PC-9 (cell line): ENCODE measurements around the gene BTBD16. TPM values are rescaled to one million over a fixed set of nuclear protein-coding genes. Genes with fewer than 3 reads are reported as not detected.

Experiments used
- BruUV-seq: library from RNA; stranded (reverse); fragments of 400-500 nt; replicated peaks from 2 replicates; lab custom pipeline; 2021; lab: Mats Ljungman, UMichigan
- CTCF ChIA-PET: fragments of 300-600 bp; sonication (Branson Sonifier 250); formaldehyde crosslinking; loops from one replicate; lab custom pipeline; 2022; ENCODE audit warnings: antibody characterized with exemption; lab: Charles Lee
- POLR2A ChIA-PET: fragments of 300-600 bp; sonication (Branson Sonifier 250); formaldehyde crosslinking; loops from one replicate; lab custom pipeline; 2022; ENCODE audit warnings: antibody characterized with exemption; ENCODE audit not compliant: unreplicated experiment; lab: Charles Lee
- DNase-seq, 2 experiments: peaks; one replicate each; pipeline versions ENCODE4 v3.0.0 to v3.0.0-alpha.2; 2015 to 2022; ENCODE audit warnings: mixed read lengths in 1 of 2
- H2AFZ ChIP-seq: fragments of 200-600 bp; sonication (generic); 2 replicates; pipeline ENCODE4 v1.8.1; 2017; ENCODE audit warnings: antibody characterized with exemption
- H3F3A ChIP-seq: fragments of 200-600 bp; sonication (generic); 2 replicates; pipeline ENCODE4 v1.8.1; 2017; ENCODE audit warnings: antibody characterized with exemption, mild to moderate bottlenecking, low read depth; ENCODE audit not compliant: insufficient read depth
- H3K27ac ChIP-seq: fragments of 200-600 bp; sonication (generic); 2 replicates; pipeline ENCODE4 v1.6.1; 2016; ENCODE audit warnings: mixed run types
- H3K27me3 ChIP-seq: fragments of 200-600 bp; sonication (generic); 2 replicates; pipeline ENCODE4 v1.6.1; 2016; ENCODE audit warnings: low read depth, mixed run types; ENCODE audit not compliant: insufficient read depth
- H3K36me3 ChIP-seq: fragments of 200-600 bp; sonication (generic); 2 replicates; pipeline ENCODE4 v1.6.1; 2016; ENCODE audit warnings: low read depth, mixed run types
- H3K4me1 ChIP-seq: fragments of 200-600 bp; sonication (generic); replicated peaks from 2 replicates; pipeline ENCODE4 v1.6.1; 2016; ENCODE audit warnings: mixed run types; ENCODE audit not compliant: insufficient read depth
- H3K4me2 ChIP-seq: fragments of 200-600 bp; sonication (generic); 2 replicates; pipeline ENCODE4 v1.6.1; 2017; ENCODE audit warnings: mixed run types
- H3K4me3 ChIP-seq: fragments of 200-600 bp; sonication (generic); 2 replicates; pipeline ENCODE4 v1.6.1; 2016; ENCODE audit warnings: mixed run types
- H3K79me2 ChIP-seq: fragments of 200-600 bp; sonication (generic); 2 replicates; pipeline ENCODE4 v1.6.1; 2017; ENCODE audit warnings: low read depth, mixed run types
- H3K9me2 ChIP-seq: fragments of 200-600 bp; sonication (generic); 2 replicates; pipeline ENCODE4 v1.8.1; 2017; ENCODE audit warnings: mild to moderate bottlenecking; ENCODE audit not compliant: insufficient read depth
- H3K9me3 ChIP-seq: fragments of 200-600 bp; sonication (generic); 2 replicates; pipeline ENCODE4 v1.8.1; 2016; ENCODE audit warnings: low read depth; ENCODE audit not compliant: insufficient read depth
- H4K20me1 ChIP-seq: fragments of 200-600 bp; sonication (generic); 2 replicates; pipeline ENCODE4 v1.8.1; 2017; ENCODE audit not compliant: insufficient read depth
- EZH2 ChIP-seq: fragments of 200-600 bp; sonication (generic); IDR thresholded peaks from 2 replicates; pipeline ENCODE4 v1.8.0; 2017; ENCODE audit warnings: antibody characterized with exemption, low read depth
- intact Hi-C: fragments of 100-400 bp; cut with micrococcal nuclease; formaldehyde crosslinking; loops from one replicate; pipeline ENCODE4 v1.10.0; 2022; ENCODE audit not compliant: unreplicated experiment
- total RNA-seq: library from RNA; stranded (reverse); gene quantifications from 2 replicates; pipeline ENCODE4 v1.2.3, GENCODE V29; 2021
- TF ChIP-seq, protein P1 (sequence below): fragments of 200-600 bp; sonication (generic); conservative IDR thresholded peaks from 2 replicates; pipeline ENCODE4 v1.6.1; 2017; ENCODE audit warnings: mixed run types, antibody characterized with exemption, mild to moderate bottlenecking, moderate library complexity

BTBD16 gene
- total RNA-seq, 1 experiment from 2014 or later, result 0.37 TPM

DNA sequence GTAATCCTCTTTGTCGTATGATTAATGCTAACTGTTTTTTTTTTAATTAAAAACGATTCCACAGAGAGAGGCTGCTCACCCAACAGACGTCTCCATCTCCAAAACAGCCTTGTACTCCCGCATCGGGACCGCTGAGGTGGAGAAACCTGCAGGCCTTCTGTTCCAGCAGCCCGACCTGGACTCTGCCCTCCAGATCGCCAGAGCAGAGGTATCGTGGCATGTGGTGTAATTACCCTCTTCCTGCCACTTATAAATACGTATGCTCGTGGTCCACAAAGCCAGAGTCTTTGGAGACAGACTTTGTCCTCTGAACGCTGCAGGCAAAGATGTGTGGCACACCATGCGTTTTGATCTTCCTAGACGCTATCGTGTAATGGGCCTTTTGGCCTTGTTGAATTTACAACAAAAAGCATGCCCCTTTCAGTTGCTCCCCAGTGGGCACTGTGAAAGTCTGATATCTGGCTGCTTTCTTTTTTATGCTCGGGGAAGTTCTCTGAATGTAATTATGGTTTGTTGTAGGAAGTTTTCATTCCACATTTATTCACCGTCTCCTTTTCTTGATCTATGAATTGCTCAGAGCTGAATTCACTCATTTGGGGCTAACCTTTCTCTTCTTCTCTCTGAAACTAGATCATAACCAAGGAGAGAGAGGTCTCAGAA, 33.6 kb upstream of the BTBD16 start:
- TF ChIP-seq, protein P1, sequence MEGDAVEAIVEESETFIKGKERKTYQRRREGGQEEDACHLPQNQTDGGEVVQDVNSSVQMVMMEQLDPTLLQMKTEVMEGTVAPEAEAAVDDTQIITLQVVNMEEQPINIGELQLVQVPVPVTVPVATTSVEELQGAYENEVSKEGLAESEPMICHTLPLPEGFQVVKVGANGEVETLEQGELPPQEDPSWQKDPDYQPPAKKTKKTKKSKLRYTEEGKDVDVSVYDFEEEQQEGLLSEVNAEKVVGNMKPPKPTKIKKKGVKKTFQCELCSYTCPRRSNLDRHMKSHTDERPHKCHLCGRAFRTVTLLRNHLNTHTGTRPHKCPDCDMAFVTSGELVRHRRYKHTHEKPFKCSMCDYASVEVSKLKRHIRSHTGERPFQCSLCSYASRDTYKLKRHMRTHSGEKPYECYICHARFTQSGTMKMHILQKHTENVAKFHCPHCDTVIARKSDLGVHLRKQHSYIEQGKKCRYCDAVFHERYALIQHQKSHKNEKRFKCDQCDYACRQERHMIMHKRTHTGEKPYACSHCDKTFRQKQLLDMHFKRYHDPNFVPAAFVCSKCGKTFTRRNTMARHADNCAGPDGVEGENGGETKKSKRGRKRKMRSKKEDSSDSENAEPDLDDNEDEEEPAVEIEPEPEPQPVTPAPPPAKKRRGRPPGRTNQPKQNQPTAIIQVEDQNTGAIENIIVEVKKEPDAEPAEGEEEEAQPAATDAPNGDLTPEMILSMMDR, result no peak
- TF ChIP-seq EZH2, result no peak
- intact Hi-C loops, result no loop called here
- H3K9me2 ChIP-seq, result no peaks in the 10 kb centered on the region
- no peaks in the 10 kb centered on the region for H3K36me3 ChIP-seq
- H3K4me2 ChIP-seq, result no peak overlapping the region
- CTCF ChIA-PET, result no interaction called here
- H4K20me1 ChIP-seq, result no peaks in the 10 kb centered on the region
- H3K4me3 ChIP-seq, result no peak overlapping the region
- H3K27me3 ChIP-seq, result no peaks in the 10 kb centered on the region
- H3F3A ChIP-seq, result no peaks in the 10 kb centered on the region
- POLR2A ChIA-PET, result no interaction called here
- H2AFZ ChIP-seq, result no peak overlapping the region
- DNase-seq, result no peak
- H3K9me3 ChIP-seq, result no peaks in the 10 kb centered on the region
- no peaks in the 10 kb centered on the region for H3K79me2 ChIP-seq
- H3K27ac ChIP-seq, result no peak overlapping the region
- no TSS peak for BruUV-seq
- H3K4me1 ChIP-seq, result no peaks in the 10 kb centered on the region

DNA sequence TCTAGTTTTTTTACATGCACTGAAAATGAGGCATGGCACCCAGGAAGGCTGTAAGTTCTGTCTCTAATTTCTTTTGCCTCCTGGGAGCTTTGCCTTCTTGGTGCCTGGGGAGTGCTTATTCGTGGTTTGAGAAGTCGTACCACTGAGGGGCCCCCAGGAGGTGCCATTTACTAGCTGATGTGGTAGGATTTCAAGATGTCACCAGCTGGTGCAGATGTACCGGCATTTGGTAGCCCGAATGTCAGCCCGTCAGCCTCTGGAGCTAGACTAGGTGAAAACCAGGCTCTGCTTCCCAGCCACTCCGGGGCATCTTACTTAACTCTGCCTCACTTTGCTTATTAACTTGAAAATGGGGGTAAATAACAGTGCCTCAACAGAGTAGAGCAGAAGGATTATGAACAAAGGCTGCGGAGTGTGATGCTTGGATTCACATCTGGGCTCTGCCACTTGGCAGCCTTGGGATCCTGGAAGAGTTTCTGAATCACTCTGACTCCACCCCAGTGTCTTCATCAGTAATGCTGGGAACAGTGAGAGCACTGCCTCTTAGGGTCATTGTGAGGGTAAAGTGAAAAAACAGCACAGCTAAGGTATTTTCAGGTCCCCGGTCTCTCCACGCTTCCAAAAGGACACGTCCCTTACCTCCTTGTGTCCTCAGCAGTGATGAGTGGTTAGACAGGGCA, 31.4 kb upstream of the BTBD16 start:
- POLR2A ChIA-PET, result no interaction called here

DNA sequence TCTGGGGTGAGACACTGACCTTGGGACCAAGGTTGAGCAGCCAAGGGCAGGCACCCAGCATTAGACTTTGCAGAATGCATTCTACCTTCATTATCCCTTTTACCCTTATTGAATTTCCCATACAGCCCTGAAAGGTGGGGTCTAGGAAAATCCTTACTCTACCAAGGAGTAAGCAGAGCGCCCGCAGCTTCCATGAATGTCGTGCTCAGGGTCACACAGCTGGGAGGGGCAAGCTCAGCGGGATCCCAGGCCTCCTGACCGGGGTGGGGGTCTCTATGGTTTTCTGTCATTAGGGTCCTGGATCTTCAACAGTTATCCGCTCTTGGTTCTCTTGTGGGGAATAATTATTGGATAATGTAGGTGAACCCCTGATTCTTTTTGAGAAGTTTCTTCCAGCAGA, 30.7 kb upstream of the BTBD16 start:
- no peaks in the 10 kb centered on the region for H3K36me3 ChIP-seq
- no peak overlapping the region for H2AFZ ChIP-seq
- no peaks in the 10 kb centered on the region for H3K79me2 ChIP-seq
- DNase-seq, result no peak
- no peaks in the 10 kb centered on the region for H3K9me3 ChIP-seq
- TF ChIP-seq, protein P1, result no peak
- no peak for TF ChIP-seq EZH2
- H3K27me3 ChIP-seq, result no peaks in the 10 kb centered on the region
- intact Hi-C loops, result no loop called here
- no peaks in the 10 kb centered on the region for H3F3A ChIP-seq
- no peak overlapping the region for H3K4me3 ChIP-seq
- H3K9me2 ChIP-seq, result no peaks in the 10 kb centered on the region
- H3K27ac ChIP-seq, result no peak overlapping the region
- no peaks in the 10 kb centered on the region for H4K20me1 ChIP-seq
- ChIA-PET POLR2A (no interaction called here), CTCF (no interaction called here)
- H3K4me2 ChIP-seq, result no peak overlapping the region
- no TSS peak for BruUV-seq
- no peaks in the 10 kb centered on the region for H3K4me1 ChIP-seq

More for the DNA sequence above, 31.4 kb upstream of the BTBD16 start:
- H3K4me2 ChIP-seq, result no peak overlapping the region
- H4K20me1 ChIP-seq, result no peaks in the 10 kb centered on the region
- no peaks in the 10 kb centered on the region for H3K79me2 ChIP-seq
- H2AFZ ChIP-seq, result no peak overlapping the region
- no peaks in the 10 kb centered on the region for H3K9me3 ChIP-seq
- no peaks in the 10 kb centered on the region for H3F3A ChIP-seq
- no peaks in the 10 kb centered on the region for H3K9me2 ChIP-seq
- intact Hi-C loops, result no loop called here
- TF ChIP-seq, protein P1, result no peak
- TF ChIP-seq EZH2, result no peak
- no peaks in the 10 kb centered on the region for H3K36me3 ChIP-seq
- no peak overlapping the region for H3K27ac ChIP-seq
- DNase-seq, result no peak
- CTCF ChIA-PET, result interaction anchor here (0.7 kb wide), 1 partner anchor 181 kb away, joined by 5 read pairs; no protein-coding TSS in a partner anchor
- H3K4me1 ChIP-seq, result no peaks in the 10 kb centered on the region
- no peaks in the 10 kb centered on the region for H3K27me3 ChIP-seq
- no peak overlapping the region for H3K4me3 ChIP-seq
- BruUV-seq, result no TSS peak
